NCI-H2196 (cell line): ENCODE measurements around the gene MTHFSD.

Experiments
- DNase-seq: peaks from one replicate; lab custom pipeline; 2025; ENCODE audit not compliant: unreplicated experiment; lab: John Stamatoyannopoulos, UW

Gene MTHFSD

GRCh38 chr16:86515413-86515776, 39.6 kb downstream of the MTHFSD start:
- no peak for DNase-seq

DNA sequence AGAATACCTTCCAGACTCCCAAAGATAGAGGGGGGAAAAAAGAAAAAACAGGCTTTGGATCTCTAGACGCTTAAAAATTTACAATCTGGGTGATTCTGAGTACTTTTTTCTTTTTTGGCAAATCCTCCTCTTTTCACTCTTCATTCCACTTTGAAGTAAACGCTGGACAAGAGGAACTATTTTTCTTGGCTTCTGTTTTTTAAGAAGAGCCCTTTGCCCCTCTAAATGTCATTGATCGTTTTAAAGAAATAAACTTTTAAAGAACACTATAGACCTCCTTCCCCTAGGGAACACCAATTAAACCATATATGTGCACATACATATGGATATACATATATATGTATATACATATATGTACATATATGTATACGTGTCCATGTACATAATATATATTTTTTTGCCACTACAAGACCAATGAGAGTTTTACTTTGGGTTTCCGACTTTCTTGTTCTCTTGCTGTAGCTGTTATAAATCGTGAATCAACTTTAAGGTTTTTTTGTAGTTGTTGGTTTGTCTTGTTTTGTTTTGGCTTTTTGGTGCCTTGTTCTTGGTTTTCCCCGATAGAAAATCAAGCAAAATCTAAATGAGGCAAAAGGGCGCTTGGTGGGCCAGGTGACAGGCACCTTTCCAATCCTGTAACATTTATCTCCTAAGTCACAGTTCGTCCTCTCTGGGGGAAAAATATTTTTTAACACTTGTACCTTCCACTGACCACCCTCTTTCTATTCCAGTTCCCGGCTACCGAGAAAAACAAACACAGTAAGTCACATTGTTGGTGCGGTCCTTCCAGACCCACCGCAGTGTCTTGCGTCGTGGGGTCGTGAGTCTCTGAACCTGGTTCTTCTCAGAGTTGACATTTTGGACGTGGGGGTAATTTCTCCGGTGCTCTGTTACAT, 40.3 kb downstream of the MTHFSD start:
- DNase-seq, result no peak

DNA sequence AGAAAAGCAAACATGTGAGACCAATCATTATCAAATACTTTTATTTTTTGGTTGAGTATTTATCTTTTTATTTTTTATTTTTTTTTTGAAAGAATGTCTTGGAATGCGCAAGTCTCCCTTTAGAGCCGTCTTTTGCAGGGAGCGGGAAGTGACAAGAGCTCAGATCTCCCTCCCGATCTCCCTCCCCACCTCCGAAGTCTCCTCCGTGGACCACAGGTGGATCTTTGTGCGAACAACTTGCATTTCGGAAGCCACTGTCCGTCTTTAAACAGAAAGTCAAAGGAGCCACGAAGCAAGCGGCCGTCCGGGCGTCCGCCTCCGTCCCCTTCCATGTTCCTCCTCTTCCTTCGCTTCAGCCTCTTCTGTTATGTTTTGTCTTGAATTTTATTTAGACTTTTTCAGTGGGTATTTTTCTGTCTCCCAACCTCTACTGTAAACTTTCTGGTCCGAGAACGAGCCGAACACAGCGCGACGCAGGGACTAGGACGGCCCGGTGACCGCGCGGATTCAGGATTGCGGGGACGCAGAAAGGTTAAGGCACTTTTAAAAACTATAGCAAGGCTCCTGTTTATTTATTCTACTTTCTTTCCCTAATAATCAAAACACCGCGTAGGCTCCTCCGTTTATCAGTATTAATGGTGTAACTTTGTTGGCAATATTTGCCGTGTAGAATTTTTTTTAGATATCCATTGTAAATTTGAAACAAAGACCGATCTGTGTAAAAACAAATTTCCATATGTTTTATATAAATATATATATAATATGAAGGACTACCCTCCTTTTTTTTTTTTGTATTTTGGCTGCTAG, 41.4 kb downstream of the MTHFSD start:
- DNase-seq, result no peak

- DNase-seq, result no peak
Observed at GRCh38 chr16:86512860-86513470, 42.1 kb downstream of the MTHFSD start.

- DNase-seq, result no peak
Observed at GRCh38 chr16:86512301-86512859, 42.7 kb downstream of the MTHFSD start.

DNA sequence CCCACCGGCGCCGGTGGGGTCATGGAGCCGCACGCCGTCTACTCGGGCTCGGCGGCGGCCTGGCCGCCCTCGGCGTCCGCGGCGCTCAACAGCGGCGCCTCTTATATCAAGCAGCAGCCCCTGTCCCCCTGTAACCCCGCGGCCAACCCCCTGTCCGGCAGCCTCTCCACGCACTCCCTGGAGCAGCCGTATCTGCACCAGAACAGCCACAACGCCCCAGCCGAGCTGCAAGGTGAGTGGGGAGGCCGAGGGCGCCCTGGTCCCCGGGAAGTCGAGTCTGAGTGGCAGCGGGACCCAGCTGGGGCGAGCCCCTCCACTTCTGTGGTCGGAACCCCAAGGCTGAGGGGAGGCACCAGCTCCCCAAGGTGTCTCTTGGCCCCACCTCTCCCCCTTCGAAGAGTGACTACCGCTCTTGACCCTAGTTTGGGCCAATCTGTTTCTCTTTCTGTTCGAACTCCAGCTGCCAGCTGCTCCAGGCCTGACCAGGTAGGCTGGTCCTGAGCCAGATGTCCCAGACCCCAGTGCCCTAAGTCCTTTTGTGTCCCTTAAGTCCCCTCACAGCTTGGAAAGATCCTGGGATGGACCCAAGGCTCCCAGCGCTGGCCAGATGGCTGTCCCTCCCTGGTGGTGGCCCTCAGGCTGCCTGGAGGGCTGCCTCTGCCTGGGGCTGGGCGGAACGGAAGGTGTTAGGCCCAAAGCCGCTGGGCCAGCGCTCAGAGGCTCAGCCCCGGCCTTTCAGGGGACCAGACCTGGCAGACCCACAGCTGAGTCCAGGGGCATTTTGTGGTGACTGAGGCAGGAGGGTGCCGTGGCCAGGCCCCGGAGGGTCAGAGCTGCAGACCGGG, 43.5 kb downstream of the MTHFSD start:
- no peak for DNase-seq

DNA sequence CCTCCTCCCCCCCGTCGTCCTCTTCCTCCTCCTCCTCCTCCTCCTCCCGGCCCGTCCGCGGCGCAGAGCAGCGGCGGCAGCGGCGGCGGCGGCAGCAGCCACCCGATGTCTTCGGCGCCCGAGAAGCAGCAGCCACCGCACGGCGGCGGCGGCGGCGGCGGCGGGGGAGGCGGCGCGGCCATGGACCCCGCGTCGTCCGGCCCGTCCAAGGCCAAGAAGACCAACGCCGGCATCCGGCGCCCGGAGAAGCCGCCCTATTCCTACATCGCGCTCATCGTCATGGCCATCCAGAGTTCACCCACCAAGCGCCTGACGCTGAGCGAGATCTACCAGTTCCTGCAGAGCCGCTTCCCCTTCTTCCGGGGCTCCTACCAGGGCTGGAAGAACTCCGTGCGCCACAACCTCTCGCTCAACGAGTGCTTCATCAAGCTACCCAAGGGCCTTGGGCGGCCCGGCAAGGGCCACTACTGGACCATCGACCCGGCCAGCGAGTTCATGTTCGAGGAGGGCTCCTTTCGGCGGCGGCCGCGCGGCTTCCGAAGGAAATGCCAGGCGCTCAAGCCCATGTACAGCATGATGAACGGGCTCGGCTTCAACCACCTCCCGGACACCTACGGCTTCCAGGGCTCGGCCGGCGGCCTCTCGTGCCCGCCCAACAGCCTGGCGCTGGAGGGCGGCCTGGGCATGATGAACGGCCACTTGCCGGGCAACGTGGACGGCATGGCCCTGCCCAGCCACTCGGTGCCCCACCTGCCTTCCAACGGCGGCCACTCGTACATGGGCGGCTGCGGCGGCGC, 44.4 kb downstream of the MTHFSD start, which contains the start of gene FOXF1:
TSS of gene FOXF1 (plus strand) at position 63 of the 797 bp plus-strand sequence. CDS start at position 106, 43 bp downstream.
- DNase-seq, result no peak

- no peak for DNase-seq
Observed at GRCh38 chr16:86509759-86510464, 45.1 kb downstream of the MTHFSD start.

DNA sequence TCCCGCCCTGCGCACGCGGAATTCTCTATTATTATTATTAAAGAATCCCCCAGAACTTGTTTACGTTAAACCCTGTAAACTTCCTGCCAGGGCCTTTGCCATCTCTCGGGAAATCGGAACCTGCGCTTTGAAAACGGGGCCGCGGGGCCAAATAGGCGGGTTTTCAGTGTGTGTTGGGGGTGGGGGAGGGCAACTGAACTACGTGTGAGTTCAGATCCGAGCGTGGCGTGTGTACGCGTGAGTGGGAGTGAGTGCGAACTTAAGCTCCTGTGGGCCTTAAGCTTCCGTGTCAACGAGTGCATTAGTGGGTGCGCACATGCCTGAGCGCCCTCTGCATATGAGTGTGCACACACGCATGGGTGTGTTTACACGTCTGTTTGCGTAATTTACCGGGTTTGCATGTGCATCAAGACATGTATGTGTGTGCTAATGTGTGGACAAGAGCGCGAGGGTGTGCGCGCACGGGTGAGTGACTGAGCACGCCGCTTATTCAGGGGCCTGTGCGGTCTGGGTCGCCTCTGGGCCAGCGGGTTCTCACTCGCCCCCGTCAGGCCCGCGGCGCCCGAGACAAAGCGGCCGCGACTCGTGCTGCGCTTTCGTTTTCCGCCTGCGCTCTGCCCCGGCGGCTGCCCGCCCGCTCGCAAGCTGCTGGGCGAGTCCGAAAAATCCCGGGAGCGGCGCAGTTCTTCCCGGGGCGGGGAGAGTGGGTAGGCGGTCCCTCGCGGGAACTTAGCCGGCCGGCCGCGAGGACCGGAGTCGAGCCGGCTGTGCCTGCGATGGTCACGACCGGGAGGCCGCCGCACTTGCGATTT, 45.9 kb downstream of the MTHFSD start:
- DNase-seq, result no peak

DNA sequence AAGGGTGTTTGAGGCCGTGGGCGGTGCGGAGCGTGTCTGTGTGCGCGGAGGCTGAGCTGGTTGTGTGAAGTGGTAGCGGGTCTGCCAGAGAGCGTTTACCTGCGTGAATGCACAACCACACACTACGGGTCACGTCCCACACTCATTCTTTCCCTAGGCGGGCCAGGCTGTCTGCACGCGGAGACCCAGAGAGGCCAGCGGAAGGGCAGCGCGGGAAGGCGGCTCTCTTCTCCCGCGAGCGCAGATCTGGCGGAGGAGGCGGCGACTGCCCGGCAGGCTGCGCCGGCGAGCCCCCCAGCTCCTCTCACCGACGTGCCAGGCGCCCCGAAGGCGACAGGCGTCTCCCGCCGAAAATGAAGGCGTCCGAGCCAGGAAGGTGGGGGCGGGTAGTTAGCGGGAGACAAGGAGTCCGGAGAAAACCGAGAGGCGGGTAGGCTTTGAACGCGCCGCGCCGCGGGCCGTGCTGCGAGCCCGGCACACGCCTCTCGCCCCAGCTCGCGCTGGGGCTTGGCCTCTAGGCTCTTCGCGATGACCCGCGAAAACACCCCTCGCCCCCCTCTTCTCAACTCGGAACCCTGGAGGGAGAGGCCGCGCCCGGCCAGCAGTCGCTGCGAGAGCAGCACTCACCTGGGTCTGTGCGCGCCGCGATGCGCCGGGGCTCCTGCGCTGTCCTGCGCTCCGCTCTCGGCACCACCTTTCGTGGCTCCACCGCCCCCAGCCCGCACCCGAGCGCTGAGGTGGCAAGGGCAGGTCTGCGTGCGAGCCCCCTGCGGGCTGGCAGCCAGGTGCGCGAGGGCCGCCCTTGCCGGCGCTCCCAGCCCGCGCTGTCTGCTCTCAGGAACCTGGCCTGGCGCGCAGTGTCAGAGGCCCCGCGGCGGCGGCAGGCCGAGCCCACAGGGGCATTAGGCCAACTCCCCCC, 46.7 kb downstream of the MTHFSD start:
- DNase-seq, result no peak

GRCh38 chr16:86507173-86508027, 47.6 kb downstream of the MTHFSD start:
- no peak for DNase-seq

- DNase-seq, result no peak
Observed at GRCh38 chr16:86505899-86506864, 48.9 kb downstream of the MTHFSD start.

GRCh38 chr16:86505185-86505898, 49.7 kb downstream of the MTHFSD start:
- no peak for DNase-seq
